Stimulated activated naive CD8-positive, alpha-beta T cell treated with anti-CD3 and anti-CD28 coated beads, Interleukin-15, Interleukin-2, amounts not matched to agents 100 ng/mL and 50 ng/mL, for 24 hours (primary cell): ENCODE measurements around the gene SFRP4.

Source experiments
- H3K27ac Mint-ChIP-seq: one replicate; pipeline ENCODE4 v1.8.0; 2021; ENCODE audit warnings: mild to moderate bottlenecking, mixed read lengths
- H3K27me3 Mint-ChIP-seq: one replicate; pipeline ENCODE4 v1.8.0; 2021; ENCODE audit warnings: mixed read lengths
- H3K36me3 Mint-ChIP-seq: one replicate; pipeline ENCODE4 v1.8.0; 2021; ENCODE audit warnings: low read depth, mixed read lengths
- H3K4me1 Mint-ChIP-seq: one replicate; pipeline ENCODE4 v1.8.0; 2021; ENCODE audit warnings: low read depth, mixed read lengths
- H3K4me3 Mint-ChIP-seq: one replicate; pipeline ENCODE4 v1.8.0; 2021; ENCODE audit warnings: mild to moderate bottlenecking, mixed read lengths
- H3K9me3 Mint-ChIP-seq: one replicate; pipeline ENCODE4 v1.8.0; 2021; ENCODE audit warnings: mixed read lengths

The SFRP4 gene

GRCh38 chr7:37933018-37933566 lies 16.5 kb upstream of the SFRP4 start:
- Mint-ChIP-seq H3K4me3 (no peak overlapping the region), H3K36me3 (no peaks in the 10 kb centered on the region), H3K27me3 (no peaks in the 10 kb centered on the region), H3K4me1 (no peaks in the 10 kb centered on the region), H3K27ac (no peak overlapping the region), H3K9me3 (peaks cover 11% of the 10 kb centered on the region)

- H3K9me3 Mint-ChIP-seq: peaks cover 11% of the 10 kb centered on the region
- no peaks in the 10 kb centered on the region for H3K27me3 Mint-ChIP-seq
- H3K4me1 Mint-ChIP-seq: no peaks in the 10 kb centered on the region
- H3K36me3 Mint-ChIP-seq: no peaks in the 10 kb centered on the region
- H3K4me3 Mint-ChIP-seq: no peak overlapping the region
- H3K27ac Mint-ChIP-seq: no peak overlapping the region
These were observed 15.9 kb upstream of the SFRP4 start for GRCh38 chr7:37932543-37932942.

- H3K4me1 Mint-ChIP-seq: no peaks in the 10 kb centered on the region
- no peak overlapping the region for H3K4me3 Mint-ChIP-seq
- H3K27me3 Mint-ChIP-seq: peaks cover 3% of the 10 kb centered on the region
- H3K36me3 Mint-ChIP-seq: no peaks in the 10 kb centered on the region
- no peak overlapping the region for H3K27ac Mint-ChIP-seq
- H3K9me3 Mint-ChIP-seq: no peaks in the 10 kb centered on the region
These were observed 13.8 kb upstream of the SFRP4 start for GRCh38 chr7:37930226-37930948.

- no peak overlapping the region for H3K4me3 Mint-ChIP-seq
- H3K27ac Mint-ChIP-seq: no peak overlapping the region
- no peaks in the 10 kb centered on the region for H3K36me3 Mint-ChIP-seq
- no peaks in the 10 kb centered on the region for H3K9me3 Mint-ChIP-seq
- no peaks in the 10 kb centered on the region for H3K4me1 Mint-ChIP-seq
- H3K27me3 Mint-ChIP-seq: peaks cover 13% of the 10 kb centered on the region
These were observed 12.3 kb upstream of the SFRP4 start for GRCh38 chr7:37928878-37929277.

GRCh38 chr7:37927773-37928444 lies 11.3 kb upstream of the SFRP4 start:
- H3K4me1 Mint-ChIP-seq: no peaks in the 10 kb centered on the region
- H3K36me3 Mint-ChIP-seq: no peaks in the 10 kb centered on the region
- no peaks in the 10 kb centered on the region for H3K9me3 Mint-ChIP-seq
- H3K27ac Mint-ChIP-seq: no peak overlapping the region
- H3K27me3 Mint-ChIP-seq: peaks cover 19% of the 10 kb centered on the region
- no peak overlapping the region for H3K4me3 Mint-ChIP-seq

- Mint-ChIP-seq H3K4me3 (no peak overlapping the region), H3K9me3 (no peaks in the 10 kb centered on the region), H3K27me3 (peaks cover 29% of the 10 kb centered on the region), H3K27ac (no peak overlapping the region), H3K4me1 (peaks cover 10% of the 10 kb centered on the region), H3K36me3 (no peaks in the 10 kb centered on the region)
These were observed 9.0 kb upstream of the SFRP4 start for GRCh38 chr7:37925620-37926019.

GRCh38 chr7:37924491-37925041 lies 7.9 kb upstream of the SFRP4 start:
- Mint-ChIP-seq H3K4me1 (peaks cover 16% of the 10 kb centered on the region), H3K4me3 (no peak overlapping the region), H3K36me3 (no peaks in the 10 kb centered on the region), H3K27me3 (peaks cover 39% of the 10 kb centered on the region), H3K27ac (no peak overlapping the region), H3K9me3 (no peaks in the 10 kb centered on the region)

GRCh38 chr7:37923996-37924395 lies 7.4 kb upstream of the SFRP4 start:
- no peak overlapping the region for H3K4me3 Mint-ChIP-seq

GRCh38 chr7:37921876-37922275 lies 5.3 kb upstream of the SFRP4 start:
- Mint-ChIP-seq H3K36me3 (no peaks in the 10 kb centered on the region), H3K9me3 (no peaks in the 10 kb centered on the region), H3K4me1 (peaks cover 20% of the 10 kb centered on the region), H3K27me3 (peaks cover 63% of the 10 kb centered on the region), H3K4me3 (peak overlapping the region; percentile 75), H3K27ac (no peak overlapping the region)

More at GRCh38 chr7:37923996-37924395, 7.4 kb upstream of the SFRP4 start:
- H3K27ac Mint-ChIP-seq: no peak overlapping the region
- H3K9me3 Mint-ChIP-seq: no peaks in the 10 kb centered on the region
- peaks cover 45% of the 10 kb centered on the region for H3K27me3 Mint-ChIP-seq
- no peaks in the 10 kb centered on the region for H3K36me3 Mint-ChIP-seq
- peaks cover 16% of the 10 kb centered on the region for H3K4me1 Mint-ChIP-seq

GRCh38 chr7:37920849-37921805 lies 4.5 kb upstream of the SFRP4 start:
- peak overlapping the region; percentile 79 for H3K4me3 Mint-ChIP-seq
- no peaks in the 10 kb centered on the region for H3K9me3 Mint-ChIP-seq
- H3K27me3 Mint-ChIP-seq: peaks cover 66% of the 10 kb centered on the region
- no peaks in the 10 kb centered on the region for H3K36me3 Mint-ChIP-seq
- H3K27ac Mint-ChIP-seq: no peak overlapping the region
- peaks cover 23% of the 10 kb centered on the region for H3K4me1 Mint-ChIP-seq

GRCh38 chr7:37920305-37920848 lies 3.8 kb upstream of the SFRP4 start, which contains the start of gene EPDR1:
Gene EPDR1, plus strand, starts transcription at chr7:37920640. Its CDS starts 300 bp downstream, at chr7:37920940.
- Mint-ChIP-seq H3K4me1 (peaks cover 29% of the 10 kb centered on the region), H3K9me3 (no peaks in the 10 kb centered on the region), H3K4me3 (peak within 1 kb of the TSS; percentile 79), H3K27me3 (peaks cover 71% of the 10 kb centered on the region), H3K27ac (peak within 1 kb of the TSS; percentile 58), H3K36me3 (no peaks in the 10 kb centered on the region)

GRCh38 chr7:37918526-37918925 lies 1.9 kb upstream of the SFRP4 start:
- H3K4me3 Mint-ChIP-seq: no peak overlapping the region
- H3K36me3 Mint-ChIP-seq: no peaks in the 10 kb centered on the region
- H3K27ac Mint-ChIP-seq: no peak overlapping the region
- peaks cover 29% of the 10 kb centered on the region for H3K4me1 Mint-ChIP-seq
- H3K9me3 Mint-ChIP-seq: no peaks in the 10 kb centered on the region
- peaks cover 77% of the 10 kb centered on the region for H3K27me3 Mint-ChIP-seq

- Mint-ChIP-seq H3K4me1 (peaks cover 19% of the 10 kb centered on the region), H3K4me3 (peak overlapping the region; percentile 68), H3K27me3 (peaks cover 75% of the 10 kb centered on the region), H3K36me3 (no peaks in the 10 kb centered on the region), H3K27ac (no peak overlapping the region), H3K9me3 (no peaks in the 10 kb centered on the region)
These were observed 472 bp downstream of the SFRP4 start for GRCh38 chr7:37916017-37916672.

GRCh38 chr7:37915438-37915837 lies 1.2 kb downstream of the SFRP4 start:
- Mint-ChIP-seq H3K4me1 (peaks cover 17% of the 10 kb centered on the region), H3K4me3 (no peak overlapping the region), H3K27me3 (peaks cover 76% of the 10 kb centered on the region), H3K36me3 (no peaks in the 10 kb centered on the region), H3K9me3 (no peaks in the 10 kb centered on the region), H3K27ac (no peak overlapping the region)
